HG02938 (cell line): Measurements from ENCODE around the gene MAN1C1.
"Not testable (repeated sequence)": the region's sequence is repeated elsewhere in the genome, so short reads cannot be mapped to it uniquely, and the experiment has no call there.

ENCODE experiments used
- ATAC-seq: cut with Tn5 transposase; IDR thresholded peaks from one replicate; pipeline ENCODE4 v1.9.1; 2021; ENCODE audit warnings: mild to moderate bottlenecking, moderate library complexity; ENCODE audit not compliant: unreplicated experiment

The MAN1C1 gene

DNA sequence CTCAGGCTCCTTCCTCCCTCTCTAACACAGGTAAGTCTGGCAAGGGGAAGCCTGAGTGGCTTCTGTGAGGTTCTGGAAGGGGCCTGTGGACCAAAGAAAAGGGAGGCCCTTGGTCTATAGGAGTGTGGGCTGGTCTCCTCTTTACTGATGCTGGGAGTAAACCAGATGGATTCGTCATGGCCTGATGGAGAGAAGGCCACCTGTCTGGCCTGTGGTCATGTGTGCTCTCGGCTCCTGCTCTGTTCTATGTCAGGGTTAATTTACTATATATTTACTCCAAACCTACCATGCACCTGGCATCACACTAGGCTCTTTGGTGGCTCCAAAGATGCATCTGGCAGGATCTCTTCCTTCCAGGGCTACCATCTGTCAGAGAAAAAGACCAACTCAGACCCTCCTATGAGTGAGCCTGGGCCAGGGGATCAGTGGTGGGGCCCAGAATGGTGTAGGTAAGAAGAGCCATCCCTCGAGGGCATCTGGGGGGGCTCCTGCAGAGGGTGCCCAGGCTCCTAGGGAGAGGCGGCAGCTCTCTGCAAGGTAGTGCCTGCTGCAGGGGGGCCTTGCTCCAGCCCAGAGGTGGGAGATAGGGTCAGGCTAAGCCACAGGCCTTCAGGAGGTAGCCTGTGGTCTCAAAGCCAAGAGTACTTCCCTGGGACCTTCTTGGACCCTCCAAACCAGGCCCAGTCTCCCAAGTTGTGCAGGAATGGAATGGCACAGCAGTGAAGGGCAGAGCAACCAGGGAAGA is 115.2 kb downstream of the MAN1C1 start:
- no peak for ATAC-seq

DNA sequence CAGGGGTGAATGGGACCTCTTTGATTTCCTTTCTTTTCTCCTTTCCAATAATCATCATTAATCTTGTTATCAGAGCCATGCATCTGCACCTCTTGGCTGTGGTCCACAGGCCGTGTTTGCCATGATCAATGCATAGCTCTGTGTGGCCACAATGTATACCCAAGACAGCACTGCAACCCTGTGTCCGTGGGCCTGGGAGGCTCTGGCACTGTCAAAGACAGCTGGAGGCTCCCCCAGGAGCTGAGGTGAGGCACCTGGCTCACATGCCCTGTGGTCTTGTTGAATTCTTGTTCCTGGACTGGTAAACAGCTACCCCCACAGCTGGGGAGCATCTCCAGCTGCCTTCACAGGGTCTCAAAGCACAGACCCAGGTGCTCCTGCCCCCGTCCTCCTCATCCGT is 116.2 kb downstream of the MAN1C1 start:
- ATAC-seq: no peak

DNA sequence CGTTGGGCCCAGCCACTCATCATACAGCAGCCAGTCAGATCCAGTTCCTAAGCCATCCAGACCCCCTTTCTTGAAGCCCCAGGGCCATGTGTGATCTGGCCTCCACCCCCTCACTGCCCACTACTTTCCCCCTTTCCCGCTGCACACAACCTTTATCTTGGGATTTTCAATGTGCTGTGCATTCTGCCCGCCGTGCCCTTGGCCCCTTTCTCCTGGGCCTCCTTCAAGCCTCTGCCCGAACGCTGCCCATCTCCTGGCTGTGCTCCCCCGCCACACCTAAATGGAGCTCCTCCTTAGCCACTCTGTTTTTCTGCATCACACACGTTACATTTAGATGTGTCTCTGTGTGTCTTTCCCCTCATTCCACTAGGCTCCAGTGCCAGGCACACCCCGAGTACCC is 116.7 kb downstream of the MAN1C1 start:
- ATAC-seq: no peak

DNA sequence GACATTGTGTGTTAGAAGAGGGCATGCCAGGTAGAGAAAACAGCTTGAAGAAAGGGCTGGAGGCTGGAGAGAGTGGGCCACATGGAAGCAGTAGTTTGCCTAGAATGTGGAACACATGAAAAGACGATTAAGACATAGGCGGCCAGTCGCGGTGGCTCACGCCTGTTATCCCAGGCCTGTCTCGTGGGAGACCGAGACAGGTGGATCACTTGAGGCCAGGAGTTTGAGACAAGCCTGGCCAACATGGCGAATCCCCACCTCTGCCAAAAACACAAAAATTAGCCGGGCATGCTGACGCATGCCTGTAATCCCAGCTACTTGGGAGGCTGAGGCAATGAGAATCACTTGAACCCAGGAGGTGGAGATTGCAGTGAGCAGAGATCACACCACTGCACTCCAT is 118.4 kb downstream of the MAN1C1 start:
- not testable (repeated sequence) for ATAC-seq

DNA sequence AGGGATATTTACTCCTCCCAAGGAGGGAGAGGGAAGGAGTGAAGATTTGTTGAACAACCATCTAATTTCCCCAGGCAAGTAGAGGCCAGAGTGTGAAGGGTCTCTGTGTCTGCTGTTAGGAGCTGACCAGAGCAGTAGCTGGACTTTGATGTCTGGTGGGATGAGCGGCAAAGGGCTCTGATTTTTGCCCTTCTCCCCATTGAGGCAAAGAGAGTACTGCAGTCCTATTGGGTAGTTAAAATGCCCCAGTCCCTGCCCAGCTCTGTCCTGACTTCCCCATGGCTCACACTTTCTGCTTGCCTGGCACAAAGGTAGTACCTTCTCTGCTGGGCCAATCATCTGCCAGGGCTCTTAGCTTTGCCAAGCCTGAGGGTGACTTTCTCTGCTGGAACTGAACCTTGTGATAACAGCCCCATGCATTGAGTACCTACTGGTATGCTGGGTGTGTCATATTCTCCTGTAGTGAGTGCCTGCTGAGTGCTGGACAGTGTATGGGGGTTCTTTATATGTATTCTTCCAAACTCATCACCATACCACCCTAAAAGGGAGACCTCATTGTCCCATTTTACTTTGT is 119.5 kb downstream of the MAN1C1 start:
- ATAC-seq: no peak

DNA sequence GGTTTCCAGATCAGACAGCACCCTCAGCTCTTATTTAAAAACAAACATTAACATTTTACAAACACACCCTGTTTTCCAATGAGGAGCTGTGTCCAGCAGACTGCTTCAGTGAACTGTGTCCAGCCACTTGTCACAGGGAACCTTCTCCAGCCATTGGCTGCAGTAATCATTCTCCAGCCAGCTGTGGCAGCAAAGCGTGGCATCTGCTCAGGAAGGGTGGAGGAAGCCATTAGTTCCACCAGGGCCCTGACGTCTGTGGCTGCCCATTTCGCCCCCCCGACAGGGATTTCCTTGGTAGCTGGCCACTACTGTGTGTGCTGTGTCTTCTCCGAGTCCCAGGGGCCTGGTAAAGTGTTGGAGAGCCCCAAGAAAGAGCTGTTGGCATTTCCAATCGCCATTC is 120.5 kb downstream of the MAN1C1 start:
- ATAC-seq: no peak

DNA sequence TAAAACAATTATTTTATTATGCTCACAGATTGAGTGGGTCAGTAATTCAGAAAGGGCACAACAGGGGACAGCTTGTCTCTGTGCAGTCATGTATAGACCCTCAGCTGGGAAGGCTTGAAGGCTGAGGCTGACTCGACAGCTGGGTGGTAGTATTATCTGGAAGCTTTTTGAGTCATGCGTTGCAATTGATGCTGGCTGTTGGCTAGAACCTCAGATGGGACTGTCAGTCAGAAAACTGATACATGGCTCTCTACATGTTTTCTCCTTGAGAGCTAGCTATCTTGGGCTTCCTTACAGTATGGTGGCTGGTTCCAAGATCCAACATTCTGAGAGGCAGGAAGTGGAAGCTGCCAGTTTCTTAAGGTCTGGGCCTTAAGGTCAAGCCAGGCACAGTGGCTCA is 121.9 kb downstream of the MAN1C1 start:
- no peak for ATAC-seq

DNA sequence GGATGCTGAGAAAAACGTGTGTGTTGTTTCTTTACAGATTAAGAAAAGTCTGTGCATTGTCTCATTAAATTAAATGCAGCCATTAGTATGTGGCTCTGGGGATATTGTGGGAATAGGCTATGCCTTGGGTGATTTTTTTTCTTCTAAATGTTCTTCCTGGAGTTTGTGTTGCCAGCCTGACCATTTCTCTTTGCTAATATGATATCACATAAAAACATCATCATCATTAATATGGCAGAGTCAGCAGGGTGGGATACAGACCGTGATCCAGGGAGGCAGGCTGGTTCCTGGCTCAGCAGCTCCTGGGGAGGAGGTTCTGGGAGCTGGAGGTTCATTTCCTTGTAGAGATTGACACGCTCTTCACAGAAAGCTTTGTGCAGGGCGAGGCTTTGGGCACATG is 122.8 kb downstream of the MAN1C1 start:
- ATAC-seq: no peak

DNA sequence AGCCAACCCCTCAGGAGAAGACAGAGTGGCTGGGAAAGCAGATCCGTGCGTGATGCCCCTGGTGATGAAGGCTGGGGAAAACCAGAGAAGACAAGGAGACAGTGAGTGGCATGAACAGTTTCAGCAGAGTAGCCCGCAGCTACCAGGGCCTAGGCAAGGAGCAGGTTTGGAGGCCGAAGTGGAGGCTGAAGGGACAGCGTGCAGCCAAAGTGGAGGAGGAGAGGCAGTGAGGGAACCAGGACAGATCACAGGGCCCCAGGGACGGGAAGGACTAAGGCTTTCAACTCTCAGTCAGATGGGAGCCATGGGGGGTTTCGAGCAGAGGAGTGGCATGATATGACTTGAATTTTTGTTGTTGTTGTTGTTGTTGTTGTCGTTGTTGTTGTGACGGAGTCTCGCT is 123.5 kb downstream of the MAN1C1 start:
- ATAC-seq: no peak

DNA sequence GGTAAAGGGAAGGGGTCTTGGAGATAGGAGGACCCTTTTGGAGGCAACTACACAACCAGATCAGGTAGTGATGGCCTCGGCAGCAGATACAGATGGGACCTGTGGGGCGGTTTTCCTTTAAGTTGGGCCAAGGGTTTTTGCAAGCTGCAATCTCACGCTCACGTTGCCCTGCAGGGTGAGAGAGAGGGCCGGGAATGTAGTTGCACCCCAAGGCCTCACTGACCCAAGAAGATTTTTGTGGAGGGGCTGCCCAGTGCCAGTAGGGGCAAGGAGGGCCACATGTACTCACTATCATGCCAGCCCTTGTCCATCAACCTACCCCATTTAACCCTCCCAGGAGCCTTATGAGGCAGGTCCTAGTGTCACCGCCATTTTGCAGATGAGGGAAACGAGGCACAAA is 125.7 kb downstream of the MAN1C1 start:
- no peak for ATAC-seq

DNA sequence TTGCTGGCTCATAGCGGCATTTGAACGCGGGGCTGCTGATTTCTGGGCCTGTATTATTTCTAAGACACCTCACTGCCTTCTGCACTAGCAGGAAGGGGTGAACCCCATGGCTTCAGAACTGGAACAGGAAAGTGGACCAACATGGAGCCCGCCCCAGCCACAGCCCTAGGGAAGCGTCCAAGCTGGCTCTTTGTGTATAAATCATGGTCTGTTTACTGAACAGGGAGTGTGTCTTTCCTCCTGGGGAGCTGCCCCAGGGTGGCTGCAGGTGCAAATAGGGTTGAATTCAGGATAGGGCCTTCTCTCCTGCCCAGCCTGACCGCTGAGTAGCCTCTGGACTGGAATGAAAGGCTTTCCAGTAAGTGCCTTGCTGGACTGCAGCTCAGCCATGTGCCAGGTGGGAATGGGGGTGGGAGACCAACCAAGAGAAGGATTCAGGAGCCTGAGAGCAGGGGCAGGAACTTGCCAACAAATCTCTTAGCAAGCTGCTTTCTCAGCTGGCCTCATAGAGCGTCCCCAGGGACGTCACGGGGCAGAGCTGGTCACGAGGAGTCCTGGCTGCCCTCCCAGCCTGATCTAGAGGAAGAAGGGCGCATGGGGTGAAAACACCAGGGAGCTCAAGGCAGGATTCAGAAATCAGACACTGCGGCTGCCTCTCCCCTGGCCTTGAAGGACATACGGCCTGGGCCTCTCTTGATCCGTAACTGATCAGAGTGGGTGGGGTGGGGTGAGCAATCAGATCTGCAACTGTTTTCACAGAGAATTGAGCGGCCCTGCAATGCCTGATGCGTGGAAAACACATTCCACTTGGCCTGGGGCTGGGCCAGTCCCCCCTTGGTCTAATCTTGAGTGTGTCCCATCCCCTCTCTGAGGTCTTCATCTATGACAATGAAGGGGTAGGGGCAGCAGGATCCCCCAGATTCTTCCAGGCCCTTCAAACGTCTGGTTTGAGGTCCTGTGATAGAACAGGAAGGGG is 126.9 kb downstream of the MAN1C1 start:
- ATAC-seq: no peak

DNA sequence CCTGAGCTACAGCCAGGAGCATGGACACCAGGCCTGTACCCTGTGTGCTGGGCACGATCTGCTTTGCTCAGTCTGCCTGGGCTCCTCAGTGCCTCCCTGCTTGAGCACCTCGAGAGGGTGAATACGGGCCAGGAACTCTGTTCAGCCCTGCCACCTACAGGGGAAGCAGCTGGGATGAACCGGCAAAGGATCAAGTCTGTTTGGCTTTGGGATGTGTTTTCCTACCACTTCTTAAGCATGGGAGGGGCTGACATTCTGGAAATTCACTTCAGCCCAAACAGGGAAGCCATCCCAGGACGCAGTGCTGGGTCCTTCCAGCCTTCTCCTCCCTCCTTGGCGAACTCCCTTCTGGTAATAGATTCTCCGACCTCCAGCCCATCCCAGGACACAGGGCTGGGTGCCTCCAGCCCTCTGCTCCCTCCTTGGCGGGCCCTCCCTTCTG is 127.6 kb downstream of the MAN1C1 start:
- no peak for ATAC-seq

DNA sequence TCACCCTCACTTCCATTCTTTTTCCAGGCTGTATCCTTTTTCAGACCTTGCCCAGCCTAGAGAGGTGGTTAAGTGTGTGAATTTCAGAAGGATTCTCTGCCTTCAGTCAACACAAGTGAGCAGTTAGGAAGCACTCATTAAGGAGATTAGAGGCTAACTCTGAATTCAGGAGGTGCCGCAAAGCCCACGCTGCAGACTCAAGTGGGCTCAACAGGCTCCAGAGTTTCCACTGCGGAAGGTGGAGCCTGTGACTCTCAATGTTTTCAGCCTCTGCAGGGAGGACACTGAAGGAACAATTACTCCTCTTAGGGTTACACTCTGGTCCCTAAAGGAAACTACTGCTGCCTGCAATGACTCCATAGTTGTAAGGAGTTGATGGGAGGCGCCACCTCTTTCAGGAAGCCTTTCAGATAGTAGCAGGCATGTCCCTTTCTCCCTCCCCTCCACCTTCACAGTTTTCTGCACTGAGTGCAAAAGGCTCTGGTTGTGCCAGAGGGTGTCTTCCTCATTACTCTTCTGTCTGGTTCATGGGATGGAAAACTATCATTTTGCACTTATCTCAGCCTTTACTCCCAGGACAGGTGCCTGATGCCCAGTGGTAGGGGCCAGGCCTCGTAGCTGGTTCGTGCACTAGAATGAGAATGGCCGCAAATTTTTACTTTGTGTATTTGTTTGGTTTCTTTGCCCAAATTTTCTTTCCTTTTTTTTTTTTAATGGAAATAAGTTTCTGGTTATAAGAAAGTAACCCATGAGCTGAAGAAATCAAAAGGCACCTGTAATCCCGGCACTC is 128.2 kb downstream of the MAN1C1 start:
- ATAC-seq: no peak

DNA sequence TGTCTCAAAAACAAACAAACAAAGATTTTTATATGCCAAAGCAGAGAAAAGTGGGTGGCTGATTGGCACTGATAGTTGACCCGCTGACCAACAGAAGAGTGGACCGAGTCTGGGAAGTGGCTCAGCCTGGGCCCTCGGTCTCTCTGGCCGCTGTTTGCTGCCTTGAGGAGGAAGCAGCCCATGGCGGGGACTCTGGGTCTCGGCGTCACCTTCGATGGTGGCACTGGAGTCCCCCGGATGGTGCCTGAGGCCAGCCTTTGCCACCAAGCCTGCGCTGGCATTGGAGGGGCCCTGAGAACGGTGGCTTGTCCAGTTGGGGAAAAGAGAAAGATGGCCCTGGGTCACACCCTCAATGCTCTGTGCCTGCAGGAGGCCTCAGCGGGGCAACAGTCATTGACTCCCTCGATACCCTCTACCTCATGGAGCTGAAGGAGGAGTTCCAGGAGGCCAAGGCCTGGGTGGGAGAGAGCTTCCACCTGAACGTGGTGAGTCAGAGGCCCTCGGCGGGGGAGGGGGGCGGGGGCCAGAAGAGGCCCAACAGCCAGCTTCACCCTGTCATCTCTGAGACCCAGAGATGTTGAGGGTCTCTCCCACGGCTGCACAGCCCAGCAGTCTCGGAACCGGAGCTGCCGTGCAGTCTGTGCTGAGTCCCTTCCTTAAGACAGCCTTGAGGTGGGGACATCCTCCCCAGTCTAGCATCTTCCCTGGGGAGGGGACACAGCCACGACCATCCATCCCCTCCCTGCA is 129.9 kb downstream of the MAN1C1 start:
- no peak for ATAC-seq

DNA sequence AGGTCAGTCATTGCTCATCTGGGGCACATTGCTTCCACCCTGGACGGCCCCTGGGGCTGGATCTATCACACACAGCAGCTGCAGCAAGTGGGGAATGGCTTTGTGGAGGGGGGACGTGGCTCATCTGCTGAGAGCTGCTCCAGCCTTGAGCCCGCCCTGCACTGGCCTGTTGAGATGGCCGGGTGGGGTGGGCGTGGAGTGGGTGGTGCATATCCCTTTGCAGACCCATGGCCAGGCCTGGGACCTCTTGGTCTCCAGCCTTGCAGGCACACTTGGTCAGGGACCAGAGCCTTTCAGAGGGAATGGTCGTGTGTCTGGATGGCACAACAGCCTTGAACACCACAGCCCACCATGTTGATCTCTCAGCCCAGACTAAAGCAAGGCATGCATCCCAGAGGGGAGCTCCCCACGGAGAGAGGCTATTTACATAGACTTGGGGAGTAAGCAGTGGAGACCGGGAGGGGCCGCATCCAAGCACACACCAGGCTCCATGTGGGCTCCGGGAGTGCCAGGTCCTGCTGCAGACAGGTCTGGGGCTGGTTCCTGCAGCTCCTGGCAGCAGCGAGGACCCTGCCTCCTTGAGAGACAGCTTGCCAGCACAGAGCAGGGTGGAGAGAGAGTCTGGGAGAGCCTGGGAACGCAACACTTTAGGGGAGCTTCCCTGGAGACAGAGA is 130.6 kb downstream of the MAN1C1 start:
- ATAC-seq: no peak

DNA sequence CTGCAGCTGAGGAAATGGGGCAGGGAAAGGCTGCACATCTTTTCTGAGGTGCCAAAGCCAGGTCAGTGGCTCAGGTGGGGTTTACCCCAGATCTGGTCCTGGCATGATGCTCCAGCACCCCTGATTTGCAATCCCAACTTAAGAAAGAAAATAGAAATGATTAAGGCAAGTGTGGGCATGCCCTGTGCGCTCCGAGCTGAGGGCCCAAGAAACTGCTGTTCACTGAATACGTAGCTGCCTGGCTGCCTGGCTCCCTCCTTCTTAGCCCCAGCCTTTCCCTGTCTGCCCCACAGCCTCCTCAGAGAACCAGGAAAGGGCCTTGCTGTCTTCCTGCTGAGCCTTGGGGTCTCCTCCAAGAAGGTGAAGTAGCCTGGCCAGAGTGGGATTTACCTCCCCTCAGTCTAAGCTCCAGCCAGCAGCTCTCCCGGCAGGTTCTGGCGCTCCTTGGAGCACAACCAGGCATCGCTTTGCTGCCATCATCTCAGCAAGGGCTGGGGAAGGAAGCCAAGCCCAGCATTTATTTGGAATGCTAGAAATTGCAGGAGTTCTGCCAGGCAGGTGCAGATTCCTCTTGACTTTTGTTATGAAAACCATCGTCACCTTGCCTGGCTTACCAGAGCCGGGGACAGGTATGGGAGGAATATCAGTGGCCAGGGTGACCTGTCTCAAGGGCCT is 132.1 kb downstream of the MAN1C1 start:
- no peak for ATAC-seq

DNA sequence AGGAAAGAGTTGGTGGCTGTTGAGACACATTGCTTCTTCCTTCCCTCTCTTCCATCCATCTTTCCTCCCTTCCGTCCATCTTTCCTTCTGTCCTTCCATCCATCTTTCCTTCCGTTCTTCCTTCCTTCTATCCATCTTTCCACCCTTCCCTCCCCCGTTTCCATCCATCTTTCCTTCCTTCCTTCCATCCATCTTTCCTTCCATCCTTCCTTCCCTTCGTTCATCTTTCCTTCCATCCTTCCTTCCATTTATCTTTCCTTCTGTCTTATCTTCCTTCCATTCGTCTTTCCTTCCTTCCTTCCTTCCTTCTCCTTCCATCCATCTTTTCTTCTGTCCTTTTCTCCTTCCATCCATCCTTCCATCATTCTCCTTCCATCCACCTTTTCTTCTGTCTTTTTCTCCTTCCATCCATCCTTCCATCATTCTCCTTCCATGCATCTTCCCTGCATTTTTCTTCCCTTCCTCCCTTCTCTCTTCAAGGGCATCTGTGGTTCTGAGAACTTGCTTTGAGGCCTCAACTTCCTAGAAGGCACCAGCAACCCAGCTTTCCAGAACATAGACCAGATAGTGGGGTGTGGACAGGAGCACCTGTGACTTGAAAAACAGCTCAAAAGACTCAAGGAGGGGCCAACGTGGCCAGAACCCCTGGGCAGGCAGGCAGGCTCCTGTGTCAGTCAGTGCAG is 134.5 kb downstream of the MAN1C1 start:
- no peak for ATAC-seq

DNA sequence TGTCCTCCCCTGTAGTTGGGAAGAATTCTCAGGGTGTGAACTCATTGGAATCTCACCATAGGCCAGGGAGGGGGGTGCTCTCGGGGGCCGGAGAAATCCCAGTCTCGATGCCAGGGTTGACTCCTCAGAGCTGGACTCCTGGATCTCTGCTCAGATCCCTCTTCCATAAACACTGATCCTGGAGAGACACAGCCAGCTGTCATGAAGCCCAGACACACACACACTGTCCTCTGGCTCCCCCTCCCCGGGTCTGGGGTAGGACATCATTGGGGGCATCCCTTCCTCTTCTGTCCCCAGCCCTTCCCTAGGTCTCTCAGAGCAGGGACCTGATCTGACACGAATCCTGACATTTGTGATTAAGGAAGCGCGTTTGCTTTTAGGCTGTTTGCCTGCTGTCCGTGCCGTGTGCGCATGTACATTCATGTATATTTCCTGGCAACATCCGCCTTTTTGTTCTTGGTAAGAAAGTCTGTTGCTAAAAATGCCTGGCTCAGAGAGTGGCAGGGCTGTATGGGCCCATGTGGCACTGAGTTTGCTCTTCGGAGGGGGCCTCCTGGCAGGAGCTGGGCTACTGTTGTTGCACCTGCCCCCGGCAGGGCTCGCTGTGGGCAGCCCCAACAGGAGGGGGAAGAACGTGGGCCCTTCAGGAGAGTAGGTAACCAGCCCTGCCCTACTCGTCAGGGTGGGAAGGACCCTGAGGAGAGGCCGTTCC is 138.0 kb downstream of the MAN1C1 start:
- no peak for ATAC-seq
